ENCODE data around the gene WDR75. TPM values are rescaled to one million over a fixed set of nuclear protein-coding genes. Genes with fewer than 3 reads are reported as not detected.
"Not testable (repeated sequence)": the region's sequence is repeated elsewhere in the genome, so short reads cannot be mapped to it uniquely, and the experiment has no call there.

Gene WDR75
- total RNA-seq, 2 experiments from 2014 or later: 82.1 to 82.3 TPM

DNA sequence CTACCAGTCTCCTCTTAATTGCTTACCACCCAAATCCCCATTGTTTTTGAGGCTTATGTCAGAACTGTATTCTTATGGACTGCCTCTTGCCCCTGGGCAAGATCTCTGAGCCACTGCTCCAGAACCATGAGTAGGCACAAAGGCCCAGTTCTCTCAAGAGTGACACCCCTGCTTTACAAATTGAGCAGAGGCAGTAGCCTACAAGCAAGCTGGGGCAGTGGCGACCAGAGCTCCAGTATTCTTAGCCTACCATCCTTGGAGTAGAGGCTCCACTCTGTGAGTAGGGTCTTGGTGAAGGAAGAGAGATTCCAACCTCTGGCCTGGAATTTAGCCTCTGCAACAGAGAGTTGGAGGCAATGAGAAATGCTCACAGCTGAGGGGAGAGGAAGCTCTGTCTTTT lies 36.5 kb downstream of the WDR75 start:
- H3K27me3 Mint-ChIP-seq: no peaks in the 10 kb centered on the region
- H3K9me3 Mint-ChIP-seq (ENCODE audit: low read depth): no peaks in the 10 kb centered on the region
- no peak for ATAC-seq
- CTCF ChIA-PET: interaction anchor here (0.7 to 1.3 kb wide), 3 partner anchors 10 to 158 kb away, joined by 3 read pairs; no protein-coding TSS in a partner anchor
- no peak overlapping the region for H3K4me3 Mint-ChIP-seq
- intact Hi-C loops (cut with DNase I, micrococcal nuclease): loop anchor here in 1 of 2 experiments (2.0 kb wide), 1 partner anchor 19 kb away; no protein-coding TSS in a partner anchor
- POLR2A ChIA-PET: interaction anchor here (0.6 kb wide), 1 partner anchor 20 kb away, joined by 8 read pairs; no protein-coding TSS in a partner anchor
- peaks cover 28% of the 10 kb centered on the region for H3K36me3 Mint-ChIP-seq (ENCODE audit: low read depth)
- no peak for DNase-seq
- no peak overlapping the region for H3K27ac Mint-ChIP-seq
- no peaks in the 10 kb centered on the region for H3K4me1 Mint-ChIP-seq

DNA sequence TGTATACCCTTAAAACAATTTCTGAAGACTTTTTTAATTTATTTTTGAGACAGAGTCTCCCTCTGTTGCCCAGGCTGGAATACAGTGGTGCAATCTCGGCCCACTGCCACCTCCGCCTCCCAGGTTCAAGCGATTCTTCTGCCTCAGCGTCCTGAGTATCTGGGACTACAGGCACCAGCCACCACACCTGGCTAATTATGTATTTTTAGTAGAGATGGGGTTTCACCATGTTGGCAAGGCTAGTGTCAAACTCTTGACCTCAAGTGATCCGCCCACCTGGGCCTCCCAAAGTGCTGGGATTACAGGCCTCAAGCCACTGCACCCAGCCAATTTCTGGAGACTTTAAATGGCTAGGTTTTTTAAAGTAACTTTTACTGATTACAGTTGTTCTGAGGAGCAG lies 37.0 kb downstream of the WDR75 start:
- POLR2A ChIA-PET, H3K27ac Mint-ChIP-seq: not testable (repeated sequence)
- H3K36me3 Mint-ChIP-seq (ENCODE audit: low read depth): peaks cover 27% of the 10 kb centered on the region

DNA sequence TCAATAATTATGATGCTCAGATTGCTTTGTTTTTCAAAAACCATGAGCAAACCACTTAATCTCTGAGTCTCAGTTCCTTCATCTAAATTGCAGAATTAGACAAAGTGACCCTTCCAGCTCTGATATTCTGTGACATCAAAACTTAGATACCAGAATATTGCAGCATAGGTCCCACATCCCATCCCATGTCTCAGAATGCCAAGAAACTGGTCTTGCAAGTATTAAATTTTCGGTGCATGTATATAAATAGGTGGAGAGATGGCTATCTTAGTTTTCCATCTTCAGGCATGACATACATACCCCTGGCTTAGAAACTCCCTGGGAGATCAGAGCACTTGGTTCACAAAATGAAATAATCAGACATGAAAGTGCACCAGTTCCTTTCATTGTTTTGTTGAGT lies 39.8 kb downstream of the WDR75 start:
- Mint-ChIP-seq H3K4me1 (no peaks in the 10 kb centered on the region), H3K27ac (no peak overlapping the region), H3K36me3 (ENCODE audit: low read depth) (peaks cover 18% of the 10 kb centered on the region), H3K4me3 (no peak overlapping the region), H3K9me3 (ENCODE audit: low read depth) (no peaks in the 10 kb centered on the region), H3K27me3 (no peaks in the 10 kb centered on the region)
- CTCF ChIA-PET: interaction anchor here (1.4 kb wide), 1 partner anchor 8 kb away, joined by 4 read pairs; no protein-coding TSS in a partner anchor
- intact Hi-C loops (cut with DNase I, micrococcal nuclease): no loop called here
- no peak for ATAC-seq
- POLR2A ChIA-PET: no interaction called here
- DNase-seq: no peak

More for the DNA sequence above, 37.0 kb downstream of the WDR75 start:
- H3K9me3 Mint-ChIP-seq (ENCODE audit: low read depth); H3K4me1 Mint-ChIP-seq; H3K27me3 Mint-ChIP-seq; DNase-seq; ATAC-seq; intact Hi-C loops (cut with DNase I, micrococcal nuclease); H3K4me3 Mint-ChIP-seq: not testable (repeated sequence)
- CTCF ChIA-PET: interaction anchor here (0.7 kb wide), 1 partner anchor 73 kb away, joined by 3 read pairs; no protein-coding TSS in a partner anchor

DNA sequence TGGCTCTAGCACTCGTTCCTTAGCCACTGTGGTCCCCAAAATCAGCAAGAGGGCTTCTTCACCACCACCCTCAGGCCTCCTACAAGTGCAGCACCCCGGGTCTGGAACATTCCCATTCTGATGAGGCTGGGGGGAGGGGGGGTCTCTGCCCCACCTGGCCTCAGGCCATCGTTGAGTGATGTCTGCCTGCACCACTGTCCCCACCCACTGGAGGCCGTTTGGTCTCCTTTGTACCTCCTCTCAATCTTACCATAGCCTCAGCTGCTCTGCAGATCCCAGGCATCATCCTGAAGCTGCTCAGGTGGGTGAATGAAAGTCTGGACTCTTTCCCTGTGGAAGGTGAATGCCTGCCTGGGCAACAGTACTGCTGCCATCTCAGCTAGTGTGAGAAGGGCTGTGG lies 42.3 kb downstream of the WDR75 start:
- intact Hi-C loops (cut with DNase I, micrococcal nuclease): no loop called here
- POLR2A ChIA-PET: no interaction called here

DNA sequence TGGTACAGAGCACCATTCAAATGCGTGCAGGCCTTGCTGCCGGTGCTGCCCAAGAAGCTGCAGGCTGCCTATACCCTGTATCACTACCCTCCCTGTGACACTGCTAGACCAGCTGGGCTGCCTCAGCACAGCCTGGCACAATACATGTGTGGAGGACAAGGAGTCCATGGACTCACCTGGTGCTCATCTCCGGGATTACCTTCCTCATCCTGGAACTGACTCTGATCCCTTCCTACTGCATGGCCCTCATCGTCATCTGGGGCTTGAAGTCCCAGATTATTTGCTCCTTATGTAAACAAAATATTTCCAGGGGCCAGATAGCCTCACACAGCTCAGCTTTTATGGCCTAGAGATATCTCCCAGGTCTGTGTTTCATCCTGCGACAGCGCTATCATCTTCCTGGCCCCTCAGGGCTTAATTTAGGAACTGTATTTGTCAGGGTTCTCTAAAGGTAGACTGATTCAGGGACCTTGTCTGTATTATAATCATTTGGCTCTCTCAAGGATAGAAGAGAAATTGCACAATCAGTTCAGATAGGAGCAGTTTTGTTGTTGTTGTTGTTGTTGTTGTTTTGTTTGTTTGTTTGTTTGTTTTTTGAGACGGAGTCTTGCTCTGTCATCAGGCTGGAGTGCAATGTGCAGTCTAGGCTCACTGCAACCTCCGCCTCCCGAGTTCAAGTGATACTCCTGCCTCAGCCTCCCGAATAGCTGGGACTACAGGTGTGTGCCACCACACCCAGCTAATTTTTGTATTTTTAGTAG lies 42.9 kb downstream of the WDR75 start:
- intact Hi-C loops (cut with DNase I, micrococcal nuclease): no loop called here
- Mint-ChIP-seq H3K4me1 (no peaks in the 10 kb centered on the region), H3K27ac (no peak overlapping the region), H3K27me3 (no peaks in the 10 kb centered on the region), H3K36me3 (ENCODE audit: low read depth) (no peaks in the 10 kb centered on the region), H3K4me3 (no peak overlapping the region), H3K9me3 (ENCODE audit: low read depth) (no peaks in the 10 kb centered on the region)
- ATAC-seq (no peak), DNase-seq (no peak)
- POLR2A ChIA-PET: no interaction called here
- CTCF ChIA-PET: interaction anchor here (0.7 to 1.2 kb wide), 2 partner anchors 16 to 20 kb away, joined by 3 read pairs; no protein-coding TSS in a partner anchor

More for the DNA sequence above, 42.3 kb downstream of the WDR75 start:
- Mint-ChIP-seq H3K36me3 (ENCODE audit: low read depth) (no peaks in the 10 kb centered on the region), H3K4me1 (no peaks in the 10 kb centered on the region), H3K27ac (no peak overlapping the region), H3K4me3 (no peak overlapping the region), H3K27me3 (no peaks in the 10 kb centered on the region), H3K9me3 (ENCODE audit: low read depth) (no peaks in the 10 kb centered on the region)
- CTCF ChIA-PET: interaction anchor here (0.7 to 1.2 kb wide), 3 partner anchors 15 to 128 kb away, joined by 3 read pairs; no protein-coding TSS in a partner anchor
- DNase-seq (no peak), ATAC-seq (no peak)

DNA sequence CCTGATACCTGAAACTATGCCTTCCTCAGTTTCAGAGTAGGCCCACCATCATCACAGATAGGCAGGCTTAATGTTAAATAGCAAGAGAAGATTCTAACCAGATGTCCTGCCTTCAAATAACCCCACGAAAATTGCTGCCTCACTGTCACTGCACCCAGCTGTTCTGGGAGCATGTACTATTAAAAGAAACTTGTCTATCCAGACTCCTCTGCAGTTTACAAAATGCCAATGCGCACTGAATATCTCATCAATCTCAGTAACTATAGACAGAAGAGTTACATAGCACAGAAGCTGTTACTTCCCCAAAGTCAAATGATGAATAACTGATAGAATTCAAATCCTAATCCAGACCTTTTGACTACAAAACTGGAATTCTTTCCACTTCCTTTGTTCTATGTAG lies 43.9 kb downstream of the WDR75 start:
- H3K27ac Mint-ChIP-seq: no peak overlapping the region
- no peak for ATAC-seq
- H3K36me3 Mint-ChIP-seq (ENCODE audit: low read depth): no peaks in the 10 kb centered on the region
- H3K4me1 Mint-ChIP-seq: no peaks in the 10 kb centered on the region
- no peaks in the 10 kb centered on the region for H3K27me3 Mint-ChIP-seq
- intact Hi-C loops (cut with DNase I, micrococcal nuclease): no loop called here
- POLR2A ChIA-PET: no interaction called here
- CTCF ChIA-PET: no interaction called here
- H3K9me3 Mint-ChIP-seq (ENCODE audit: low read depth): no peaks in the 10 kb centered on the region
- no peak overlapping the region for H3K4me3 Mint-ChIP-seq
- no peak for DNase-seq

DNA sequence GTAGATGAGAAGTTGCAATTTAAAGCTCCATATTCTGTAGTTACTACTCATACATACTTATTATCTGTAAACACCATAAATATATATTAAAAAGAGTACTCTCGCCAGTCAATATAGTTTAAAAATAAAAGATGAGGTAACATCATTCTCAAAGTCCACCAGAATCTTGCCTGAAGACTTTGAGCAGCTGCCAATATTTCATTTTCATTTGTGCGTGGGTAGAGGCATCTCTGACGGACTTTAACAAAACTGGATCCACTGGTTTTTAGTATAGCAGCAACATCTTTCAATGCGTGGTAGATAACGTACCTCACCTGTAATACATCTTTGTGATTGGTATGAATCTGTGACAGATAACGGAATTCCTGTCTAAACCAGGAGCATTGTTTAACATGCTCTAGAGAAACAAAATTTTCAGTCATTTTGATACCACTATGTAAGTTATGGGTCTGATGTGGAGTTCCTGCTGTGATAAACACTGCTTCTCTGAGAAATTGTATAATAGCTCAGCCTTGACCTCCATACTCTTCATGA lies 45.0 kb downstream of the WDR75 start:
- no peak overlapping the region for H3K27ac Mint-ChIP-seq
- no peak overlapping the region for H3K4me3 Mint-ChIP-seq
- H3K36me3 Mint-ChIP-seq (ENCODE audit: low read depth): no peaks in the 10 kb centered on the region
- no peaks in the 10 kb centered on the region for H3K9me3 Mint-ChIP-seq (ENCODE audit: low read depth)
- POLR2A ChIA-PET: no interaction called here
- intact Hi-C loops (cut with DNase I, micrococcal nuclease): no loop called here
- no peaks in the 10 kb centered on the region for H3K27me3 Mint-ChIP-seq
- CTCF ChIA-PET: interaction anchor here (0.6 to 1.0 kb wide), 2 partner anchors 10 to 13 kb away, joined by 3 read pairs; no protein-coding TSS in a partner anchor
- DNase-seq (no peak), ATAC-seq (no peak)
- H3K4me1 Mint-ChIP-seq: no peaks in the 10 kb centered on the region

DNA sequence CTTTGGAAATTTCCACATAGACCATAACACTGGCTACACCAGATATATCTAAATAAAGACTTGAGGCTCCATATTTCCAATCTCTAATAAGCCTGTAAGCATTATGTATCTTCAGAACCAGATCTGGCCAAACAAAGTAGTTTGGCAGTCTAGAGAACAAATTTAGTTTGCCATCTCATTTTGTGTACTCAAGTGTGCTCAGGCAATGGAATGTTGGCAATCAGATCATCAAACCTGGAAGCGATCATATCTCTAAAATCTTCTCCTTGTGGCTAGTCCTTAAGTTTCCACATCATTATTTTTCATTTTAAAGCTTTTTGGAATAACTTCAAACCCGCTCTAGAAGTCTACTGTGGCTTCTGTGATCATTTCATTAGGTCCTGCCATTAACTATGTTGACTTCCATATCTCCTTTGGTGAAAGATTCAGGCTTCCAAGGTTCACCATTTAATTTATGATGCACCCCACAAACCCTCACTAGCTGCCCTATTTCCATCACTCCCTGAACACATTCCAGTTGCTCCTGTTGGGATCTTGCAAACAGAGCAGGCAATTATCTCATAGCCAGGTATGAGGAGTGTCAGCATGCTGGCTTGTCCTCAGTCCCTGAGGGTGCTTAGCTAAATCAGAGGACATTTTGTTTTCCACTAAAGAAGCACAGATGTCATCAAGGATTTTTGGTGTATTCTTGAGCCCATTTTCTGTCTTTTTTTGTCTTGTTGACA lies 46.2 kb downstream of the WDR75 start:
- CTCF ChIA-PET: no interaction called here
- intact Hi-C loops (cut with DNase I, micrococcal nuclease): no loop called here
- no peak for ATAC-seq

DNA sequence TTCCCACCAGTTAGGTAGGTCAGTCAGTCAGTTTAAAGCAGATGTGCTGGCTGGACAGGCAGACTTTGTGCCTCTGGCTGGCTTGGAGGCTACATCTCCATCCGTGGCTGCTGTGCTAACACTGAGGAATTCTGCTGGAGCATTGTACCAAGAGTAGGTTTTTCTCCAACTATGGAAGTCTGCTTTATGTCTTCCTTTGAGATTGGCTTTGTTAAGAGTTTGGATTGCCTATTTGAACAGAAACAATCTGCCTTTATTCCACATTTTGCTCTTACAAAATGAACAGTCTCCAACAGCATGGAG lies 46.7 kb downstream of the WDR75 start:
- Mint-ChIP-seq H3K36me3 (ENCODE audit: low read depth) (no peaks in the 10 kb centered on the region), H3K9me3 (ENCODE audit: low read depth) (no peaks in the 10 kb centered on the region), H3K27me3 (no peaks in the 10 kb centered on the region), H3K4me1 (no peaks in the 10 kb centered on the region), H3K27ac (no peak overlapping the region), H3K4me3 (no peak overlapping the region)
- ATAC-seq (no peak), DNase-seq (no peak)
- intact Hi-C loops (cut with DNase I, micrococcal nuclease): no loop called here
- ChIA-PET CTCF (interaction anchor here (1.5 kb wide), 1 partner anchor 7 kb away, joined by 4 read pairs; no protein-coding TSS in a partner anchor), POLR2A (no interaction called here)

More for the DNA sequence above, 46.2 kb downstream of the WDR75 start:
- H3K36me3 Mint-ChIP-seq (ENCODE audit: low read depth): no peaks in the 10 kb centered on the region
- no peaks in the 10 kb centered on the region for H3K27me3 Mint-ChIP-seq
- no peak for DNase-seq
- POLR2A ChIA-PET: interaction anchor here (0.7 kb wide), 1 partner anchor 41 kb away, joined by 4 read pairs; no protein-coding TSS in a partner anchor
- no peak overlapping the region for H3K27ac Mint-ChIP-seq
- no peaks in the 10 kb centered on the region for H3K4me1 Mint-ChIP-seq
- no peak overlapping the region for H3K4me3 Mint-ChIP-seq
- H3K9me3 Mint-ChIP-seq (ENCODE audit: low read depth): no peaks in the 10 kb centered on the region

DNA sequence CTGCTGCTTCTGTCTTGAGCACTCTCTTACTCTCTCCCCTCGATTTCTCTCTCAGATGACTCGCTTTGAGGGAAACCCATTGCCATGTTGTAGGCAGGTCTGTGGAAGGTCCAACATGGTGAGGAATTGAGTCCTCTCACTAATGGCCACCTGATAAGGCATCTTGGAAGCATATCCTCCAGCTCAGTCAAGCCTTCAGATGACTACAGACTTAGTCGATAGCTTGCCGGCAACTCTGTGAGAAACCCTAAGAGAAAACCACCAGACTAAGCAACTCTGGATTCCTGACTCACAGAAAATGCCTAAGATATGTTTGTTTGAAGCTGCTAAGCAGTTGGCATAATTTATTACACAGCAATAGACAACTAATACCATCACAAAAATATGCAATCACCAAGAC lies 51.2 kb downstream of the WDR75 start:
- Mint-ChIP-seq H3K4me1 (no peaks in the 10 kb centered on the region), H3K4me3 (no peak overlapping the region), H3K27ac (no peak overlapping the region), H3K36me3 (ENCODE audit: low read depth) (no peaks in the 10 kb centered on the region), H3K9me3 (ENCODE audit: low read depth) (no peaks in the 10 kb centered on the region), H3K27me3 (peaks cover 3% of the 10 kb centered on the region)
- CTCF ChIA-PET: no interaction called here
- POLR2A ChIA-PET: no interaction called here
- DNase-seq: no peak
- intact Hi-C loops (cut with DNase I, micrococcal nuclease): no loop called here
- no peak for ATAC-seq

DNA sequence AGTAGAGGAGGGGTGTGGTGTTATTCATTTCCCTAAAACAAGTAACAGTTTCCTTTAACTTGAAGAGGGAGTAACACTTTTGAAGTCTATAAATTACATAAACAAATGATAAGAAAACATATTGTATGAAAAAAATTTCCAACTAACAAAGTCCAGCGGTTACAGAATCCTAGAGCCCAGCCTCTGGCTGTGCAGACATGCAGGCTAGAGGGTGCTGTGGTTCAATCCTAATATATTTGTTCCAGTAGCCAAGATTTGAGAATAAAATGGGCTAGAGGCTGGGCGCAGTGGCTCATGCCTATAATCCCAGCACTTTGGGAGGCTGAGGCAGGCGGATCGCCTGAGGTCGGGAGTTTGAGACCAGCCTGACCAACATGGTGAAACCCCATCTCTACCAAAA lies 56.9 kb downstream of the WDR75 start:
- no peak for ATAC-seq
- no peak for DNase-seq
- no peaks in the 10 kb centered on the region for H3K4me1 Mint-ChIP-seq
- no peaks in the 10 kb centered on the region for H3K36me3 Mint-ChIP-seq (ENCODE audit: low read depth)
- H3K4me3 Mint-ChIP-seq: no peak overlapping the region
- no peak overlapping the region for H3K27ac Mint-ChIP-seq
- ChIA-PET CTCF (no interaction called here), POLR2A (no interaction called here)
- intact Hi-C loops (cut with DNase I, micrococcal nuclease): no loop called here
- no peaks in the 10 kb centered on the region for H3K9me3 Mint-ChIP-seq (ENCODE audit: low read depth)
- H3K27me3 Mint-ChIP-seq: peaks cover 3% of the 10 kb centered on the region
